SU-DHL-6 (cell line): ENCODE results near the gene EPX.

Experiments used
- H2AFZ ChIP-seq: fragments of 200-600 bp; sonication (generic); 2 replicates; pipeline ENCODE4 v1.6.1; 2014; ENCODE audit warnings: low read depth, mild to moderate bottlenecking, moderate library complexity, mixed read lengths, antibody characterized with exemption, low read length; ENCODE audit not compliant: severe bottlenecking
- H3F3A ChIP-seq: fragments of 200-600 bp; shearing (Covaris generic); 2 replicates; pipeline ENCODE4 v1.6.0; 2016; ENCODE audit warnings: antibody characterized with exemption, mild to moderate bottlenecking; ENCODE audit not compliant: insufficient read depth
- H3K27ac ChIP-seq: fragments of 200-600 bp; sonication (generic); 2 replicates; pipeline ENCODE4 v1.5.1; 2016; ENCODE audit warnings: low read depth, mild to moderate bottlenecking, low read length, moderate library complexity, mixed read lengths
- H3K27me3 ChIP-seq: fragments of 200-600 bp; sonication (generic), shearing (Covaris generic); 2 replicates; pipeline ENCODE4 v1.6.0; 2014; ENCODE audit warnings: mild to moderate bottlenecking, low read length
- H3K36me3 ChIP-seq: fragments of 200-600 bp; sonication (generic); 2 replicates; pipeline ENCODE4 v1.6.1; 2014; ENCODE audit warnings: mild to moderate bottlenecking, low read length, mixed read lengths
- H3K4me2 ChIP-seq: fragments of 300-600, 200-600 bp; shearing (Covaris generic), sonication (generic); 2 replicates; pipeline ENCODE4 v1.6.0; 2014; ENCODE audit warnings: low read length, low read depth, mild to moderate bottlenecking; ENCODE audit not compliant: poor library complexity, severe bottlenecking
- H3K4me3 ChIP-seq: fragments of 200-600 bp; sonication (generic); 2 replicates; pipeline ENCODE4 v1.5.1; 2014; ENCODE audit warnings: antibody characterized with exemption, low read length, mild to moderate bottlenecking, mixed read lengths; ENCODE audit not compliant: insufficient read depth, poor library complexity, severe bottlenecking
- H3K79me2 ChIP-seq: fragments of 200-600 bp; sonication (generic); 2 replicates; pipeline ENCODE4 v1.6.1; 2014; ENCODE audit warnings: mild to moderate bottlenecking, low read length, moderate library complexity; ENCODE audit not compliant: insufficient read depth
- H3K9ac ChIP-seq: fragments of 200-600 bp; sonication (generic); 2 replicates; pipeline ENCODE4 v1.7.0; 2014; ENCODE audit warnings: mild to moderate bottlenecking, low read length
- H3K9me2 ChIP-seq: fragments of 200-600 bp; sonication (generic); replicated peaks from 2 replicates; pipeline ENCODE4 v1.6.1; 2014; ENCODE audit warnings: low read length; ENCODE audit not compliant: insufficient read depth
- H3K9me3 ChIP-seq: fragments of 200-600 bp; sonication (generic); 2 replicates; pipeline ENCODE4 v1.6.1; 2014; ENCODE audit warnings: low read length, mixed read lengths; ENCODE audit not compliant: insufficient read depth
- H4K20me1 ChIP-seq: fragments of 200-600 bp; sonication (generic); 2 replicates; pipeline ENCODE4 v1.6.1; 2014; ENCODE audit warnings: low read depth, mild to moderate bottlenecking, antibody characterized with exemption, low read length, moderate library complexity, mixed read lengths
- CTCF ChIP-seq: fragments of 200-600 bp; sonication (generic); IDR thresholded peaks from one replicate; pipeline ENCODE4 v1.5.1; 2017; ENCODE audit warnings: antibody characterized with exemption, mild to moderate bottlenecking, low read length, moderate library complexity; ENCODE audit not compliant: insufficient read depth, poor library complexity, severe bottlenecking
- EZH2phosphoT487 ChIP-seq: fragments of 200-600 bp; sonication (generic), shearing (Covaris generic); conservative IDR thresholded peaks from 2 replicates; pipeline ENCODE4 v1.6.1; 2018; ENCODE audit warnings: mild to moderate bottlenecking, antibody characterized with exemption, low read length, moderate library complexity, mixed read lengths

Gene EPX

GRCh38 chr17:58184986-58185761, 7.4 kb upstream of the EPX start:
- Histone ChIP-seq H3K4me2 (no peak overlapping the region), H3K27me3 (no peaks in the 10 kb centered on the region), H3K9me3 (no peaks in the 10 kb centered on the region), H3F3A (no peaks in the 10 kb centered on the region), H3K4me3 (no peak overlapping the region), H3K79me2 (no peaks in the 10 kb centered on the region), H3K9me2 (no peaks in the 10 kb centered on the region), H3K27ac (no peak overlapping the region), H3K9ac (no peak overlapping the region), H4K20me1 (no peaks in the 10 kb centered on the region), H2AFZ (no peak overlapping the region), H3K36me3 (no peaks in the 10 kb centered on the region)
- TF ChIP-seq CTCF, result no peak
- TF ChIP-seq EZH2phosphoT487, result no peak

- H3K36me3 ChIP-seq, result no peaks in the 10 kb centered on the region
- H3K9me2 ChIP-seq, result no peaks in the 10 kb centered on the region
- H3K4me2 ChIP-seq, result no peak overlapping the region
- no peaks in the 10 kb centered on the region for H3K9me3 ChIP-seq
- H2AFZ ChIP-seq, result no peak overlapping the region
- H3K79me2 ChIP-seq, result no peaks in the 10 kb centered on the region
- H3K27me3 ChIP-seq, result no peaks in the 10 kb centered on the region
- TF ChIP-seq CTCF (no peak), EZH2phosphoT487 (no peak)
- no peak overlapping the region for H3K9ac ChIP-seq
- H4K20me1 ChIP-seq, result no peaks in the 10 kb centered on the region
- H3F3A ChIP-seq, result no peaks in the 10 kb centered on the region
- no peak overlapping the region for H3K27ac ChIP-seq
- H3K4me3 ChIP-seq, result no peak overlapping the region
These were observed 5.9 kb upstream of the EPX start for GRCh38 chr17:58186591-58186990.

DNA sequence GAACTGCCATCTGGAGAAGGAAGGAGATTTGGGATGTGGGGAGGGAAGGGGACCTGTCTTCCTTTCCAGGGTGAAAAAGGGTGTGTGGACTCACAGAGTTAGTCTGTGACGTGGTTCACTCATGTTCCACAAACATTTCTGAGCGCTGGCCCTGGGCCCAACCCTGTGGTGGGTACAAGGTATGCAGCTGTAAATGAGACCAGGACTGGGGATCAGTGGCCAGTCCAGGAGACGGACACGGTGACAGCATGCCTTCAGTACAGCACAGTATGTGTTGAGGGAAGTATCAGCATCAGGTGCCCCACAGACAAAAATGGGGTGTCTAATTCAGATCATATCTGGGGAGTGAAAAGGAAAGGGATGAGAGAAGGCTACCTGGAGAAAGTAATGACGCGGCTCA, 5.5 kb upstream of the EPX start:
- H4K20me1 ChIP-seq, result no peaks in the 10 kb centered on the region

More for the DNA sequence above, 5.5 kb upstream of the EPX start:
- Histone ChIP-seq H3K4me2 (no peak overlapping the region), H3K9ac (no peak overlapping the region), H3K36me3 (no peaks in the 10 kb centered on the region), H3K79me2 (no peaks in the 10 kb centered on the region), H3K9me2 (no peaks in the 10 kb centered on the region), H3K9me3 (no peaks in the 10 kb centered on the region), H3K27me3 (no peaks in the 10 kb centered on the region), H3K4me3 (no peak overlapping the region), H3F3A (no peaks in the 10 kb centered on the region), H2AFZ (no peak overlapping the region), H3K27ac (no peak overlapping the region)
- TF ChIP-seq CTCF, result no peak
- no peak for TF ChIP-seq EZH2phosphoT487
